SK-N-SH treated with all-trans-retinoic acid at 6 μM for 48 hours (cell line): ENCODE results near the gene TNFSF18.

Experiments
- POU6F1 ChIP-seq: fragments of 250-450 bp; sonication (Bioruptor Pico); IDR thresholded peaks from 2 replicates; pipeline ENCODE4 v1.8.0; 2021; ENCODE audit warnings: low read depth, mild to moderate bottlenecking, moderate library complexity, borderline replicate concordance
- ZFP3 ChIP-seq: fragments of 250-450 bp; sonication (Bioruptor Pico); IDR thresholded peaks from 2 replicates; pipeline ENCODE4 v1.5.0; 2020; ENCODE audit warnings: mild to moderate bottlenecking, moderate library complexity

GRCh38 chr1:173093691-173094445, 43.1 kb upstream of the TNFSF18 start:
- TF ChIP-seq ZFP3 (CRISPR knock-in tag) (no peak), POU6F1 (CRISPR knock-in tag) (no peak)
